ENCODE results near the gene DOCK8. TPM values are rescaled to one million over a fixed set of nuclear protein-coding genes. Genes with fewer than 3 reads are reported as not detected.

The DOCK8 gene
- total RNA-seq, 1 experiment from 2014 or later: 1.4 TPM

DNA sequence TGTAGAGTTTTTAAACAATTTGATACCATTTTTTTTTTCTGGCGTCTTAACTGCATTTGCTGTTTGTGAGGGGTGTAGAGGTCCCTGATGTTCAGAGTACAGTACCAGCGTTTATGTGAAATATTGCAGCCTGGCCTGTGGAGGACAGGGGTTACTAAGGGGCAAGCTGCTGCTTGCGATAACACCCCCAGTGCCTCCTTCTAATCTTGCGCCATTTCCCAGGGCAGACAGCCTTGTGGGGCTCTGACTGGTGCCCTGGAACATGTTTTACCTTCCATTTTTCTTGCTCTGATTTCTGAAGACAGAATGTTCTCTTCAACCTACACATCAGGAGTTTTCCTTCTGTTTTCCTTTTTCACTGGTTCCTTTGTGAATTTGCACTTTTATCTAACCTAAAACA, 142.9 kb downstream of the DOCK8 start:
- H3K56ac ChIP-seq (ENCODE audit: insufficient read length, low read depth, low read length): no peak overlapping the region
- Mint-ChIP-seq H3K27me3 (ENCODE audit: low read depth) (peaks cover 1% of the 10 kb centered on the region), H3K27ac (no peak overlapping the region), H3K4me1 (no peaks in the 10 kb centered on the region), H3K4me3 (no peak overlapping the region), H3K9me3 (no peaks in the 10 kb centered on the region), H3K36me3 (ENCODE audit: insufficient read depth in 1 of 3, low read depth in 3 of 3) (no peaks in the 10 kb centered on the region)
- no peaks in the 10 kb centered on the region for H3K4me1 ChIP-seq (ENCODE audit: insufficient read depth, low read length)
- H3K27me3 ChIP-seq (ENCODE audit: insufficient read depth, low read length): no peaks in the 10 kb centered on the region
- no peak overlapping the region for H3K23ac ChIP-seq (ENCODE audit: insufficient read length, low read depth, low read length)
- H4K5ac ChIP-seq (ENCODE audit: insufficient read length, low read depth, low read length): no peak overlapping the region
- H2BK15ac ChIP-seq (ENCODE audit: low read depth, low read length): no peak overlapping the region
- no peak overlapping the region for H4K91ac ChIP-seq (ENCODE audit: insufficient read length, low read depth, low read length)
- TF ChIP-seq, protein P1, sequence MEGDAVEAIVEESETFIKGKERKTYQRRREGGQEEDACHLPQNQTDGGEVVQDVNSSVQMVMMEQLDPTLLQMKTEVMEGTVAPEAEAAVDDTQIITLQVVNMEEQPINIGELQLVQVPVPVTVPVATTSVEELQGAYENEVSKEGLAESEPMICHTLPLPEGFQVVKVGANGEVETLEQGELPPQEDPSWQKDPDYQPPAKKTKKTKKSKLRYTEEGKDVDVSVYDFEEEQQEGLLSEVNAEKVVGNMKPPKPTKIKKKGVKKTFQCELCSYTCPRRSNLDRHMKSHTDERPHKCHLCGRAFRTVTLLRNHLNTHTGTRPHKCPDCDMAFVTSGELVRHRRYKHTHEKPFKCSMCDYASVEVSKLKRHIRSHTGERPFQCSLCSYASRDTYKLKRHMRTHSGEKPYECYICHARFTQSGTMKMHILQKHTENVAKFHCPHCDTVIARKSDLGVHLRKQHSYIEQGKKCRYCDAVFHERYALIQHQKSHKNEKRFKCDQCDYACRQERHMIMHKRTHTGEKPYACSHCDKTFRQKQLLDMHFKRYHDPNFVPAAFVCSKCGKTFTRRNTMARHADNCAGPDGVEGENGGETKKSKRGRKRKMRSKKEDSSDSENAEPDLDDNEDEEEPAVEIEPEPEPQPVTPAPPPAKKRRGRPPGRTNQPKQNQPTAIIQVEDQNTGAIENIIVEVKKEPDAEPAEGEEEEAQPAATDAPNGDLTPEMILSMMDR (conservative IDR thresholded peaks at IDR 0.05): no peak
- no peaks in the 10 kb centered on the region for H3K79me1 ChIP-seq (ENCODE audit: insufficient read depth, low read depth, low read length, poor library complexity, severe bottlenecking)
- no peak overlapping the region for H2BK120ac ChIP-seq (ENCODE audit: low read depth, low read length, poor library complexity, severe bottlenecking)
- no peaks in the 10 kb centered on the region for H3K79me2 ChIP-seq (ENCODE audit: insufficient read depth, low read length)
- no CpG with 5 or more reads among the region's 4 CpGs for WGBS (ENCODE audit: extremely low coverage, insufficient read length, low lambda C conversion rate)
- no peak overlapping the region for H4K8ac ChIP-seq (replicated peaks; ENCODE audit: insufficient read length, low read depth, low read length)
- H3K27ac ChIP-seq (ENCODE audit: insufficient read length, low read depth, low read length): no peak overlapping the region
- no peaks in the 10 kb centered on the region for H4K20me1 ChIP-seq (ENCODE audit: control insufficient read depth, insufficient read depth, insufficient read length)
- H2AK5ac ChIP-seq (ENCODE audit: insufficient read length, low read length): no peak overlapping the region
- H2BK20ac ChIP-seq (ENCODE audit: low read depth, low read length, poor library complexity, severe bottlenecking): no peak overlapping the region
- H2AFZ ChIP-seq (ENCODE audit: low read length): no peak overlapping the region
- no peaks in the 10 kb centered on the region for H3K9me3 ChIP-seq (ENCODE audit: control insufficient read depth, low read depth, low read length)
- H3T11ph ChIP-seq (ENCODE audit: low read length): no peak overlapping the region
- DNase-seq: no peak
- H3K4me2 ChIP-seq (ENCODE audit: insufficient read depth, insufficient read length, low read length): no peak overlapping the region
- H3K9ac ChIP-seq (ENCODE audit: extremely low read depth, insufficient read length, low read length): no peak overlapping the region
- no peak overlapping the region for H3K4ac ChIP-seq (ENCODE audit: low read depth, low read length)
- H3K14ac ChIP-seq (ENCODE audit: insufficient read depth, low read length): no peak overlapping the region
- H2BK5ac ChIP-seq (ENCODE audit: insufficient read length, low read length): no peak overlapping the region
- no peaks in the 10 kb centered on the region for H3K23me2 ChIP-seq (ENCODE audit: insufficient read length, low read depth, low read length, poor library complexity, severe bottlenecking)
- no peak overlapping the region for H2BK12ac ChIP-seq (ENCODE audit: insufficient read length, low read depth, low read length)
- no peak overlapping the region for H3K18ac ChIP-seq (ENCODE audit: insufficient read length, low read depth, low read length)
